ENCODE results near the gene STAT3.

STAT3 gene

DNA sequence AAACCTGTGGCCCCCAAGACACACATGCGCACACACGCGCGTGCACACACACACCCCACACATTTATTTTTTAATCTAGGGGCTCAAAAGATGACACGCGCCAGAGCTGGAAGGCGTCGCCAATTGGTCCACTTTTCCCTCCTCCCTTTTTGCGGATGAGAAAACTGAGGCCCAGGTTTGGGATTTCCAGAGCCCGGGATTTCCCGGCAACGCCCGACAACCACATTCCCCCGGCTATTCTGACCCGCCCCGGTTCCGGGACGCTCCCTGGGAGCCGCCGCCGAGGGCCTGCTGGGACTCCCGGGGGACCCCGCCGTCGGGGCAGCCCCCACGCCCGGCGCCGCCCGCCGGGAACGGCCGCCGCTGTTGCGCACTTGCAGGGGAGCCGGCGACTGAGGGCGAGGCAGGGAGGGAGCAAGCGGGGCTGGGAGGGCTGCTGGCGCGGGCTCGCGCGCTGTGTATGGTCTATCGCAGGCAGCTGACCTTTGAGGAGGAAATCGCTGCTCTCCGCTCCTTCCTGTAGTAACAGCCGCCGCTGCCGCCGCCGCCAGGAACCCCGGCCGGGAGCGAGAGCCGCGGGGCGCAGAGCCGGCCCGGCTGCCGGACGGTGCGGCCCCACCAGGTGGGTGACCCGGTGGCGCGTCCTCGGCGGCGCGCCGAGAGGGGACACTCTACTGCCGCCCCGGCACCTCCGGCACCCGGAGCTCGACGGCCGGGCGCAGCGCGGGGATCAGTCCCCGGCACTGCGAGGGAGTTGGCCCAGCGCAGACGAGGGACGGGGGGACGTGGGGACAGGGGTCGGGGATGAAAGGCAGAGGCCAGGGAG is 100.1 kb downstream of the STAT3 start, which contains the start of gene STAT5A:
Gene STAT5A, plus strand, starts transcription at position 522 of the 826 bp plus-strand sequence. CDS start 914 bp downstream, outside the sequence.
- Histone ChIP-seq H3K4me1 (ENCODE audit: insufficient read depth, low read length) (peaks cover 5% of the 10 kb centered on the region; the same call in 1 of the 2 replicates), H3K36me3 (ENCODE audit: insufficient read depth, low read length) (no peaks in the 10 kb centered on the region), H3K9me3 (ENCODE audit: insufficient read depth, low read depth, low read length) (no peaks in the 10 kb centered on the region), H3K9ac (ENCODE audit: low read depth, low read length) (peak within 1 kb of the TSS; percentile 28; the same call in 1 of the 2 replicates), H3K27ac (ENCODE audit: low read depth, low read length) (no peak within 1 kb of the TSS), H3K27me3 (ENCODE audit: insufficient read depth, low read length) (peaks cover 33% of the 10 kb centered on the region), H3K4me3 (ENCODE audit: low read length) (peak within 1 kb of the TSS; percentile 55)
- WGBS, result 9% methylated on average over 88 of the region's 88 CpGs

DNA sequence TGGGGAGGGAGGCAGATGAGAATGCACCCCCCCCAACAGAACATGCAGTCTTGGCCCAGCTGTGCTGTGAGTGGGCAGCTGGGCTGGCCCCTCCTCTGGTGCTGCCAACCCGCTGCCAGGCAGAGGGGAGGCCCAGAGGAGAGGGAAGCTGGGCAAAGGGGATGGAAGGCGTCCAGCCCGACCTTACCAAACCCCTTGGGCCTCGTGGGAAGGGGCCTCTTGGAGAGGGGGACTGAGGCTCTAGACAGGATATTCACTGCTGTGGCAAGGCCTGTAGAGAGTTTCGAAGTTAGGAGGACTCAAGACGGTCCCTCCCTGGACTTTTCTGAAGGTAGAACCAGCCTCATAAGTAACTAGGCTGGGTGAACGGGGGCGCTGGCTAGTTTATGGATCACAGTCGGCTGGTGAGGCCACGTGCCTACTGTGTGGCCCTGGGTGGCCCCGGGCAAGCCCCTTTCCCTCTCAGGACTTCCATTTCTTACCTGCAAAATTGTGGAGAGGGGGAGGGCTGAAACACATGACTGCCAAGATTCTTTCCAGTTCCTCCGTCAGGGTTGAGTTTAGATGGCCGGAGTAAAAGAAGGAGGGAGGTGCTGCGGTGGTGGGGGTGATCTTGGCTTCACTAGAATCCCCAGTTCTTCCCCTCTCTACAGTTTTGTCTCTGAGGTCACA is 100.8 kb downstream of the STAT3 start:
- no peak overlapping the region for H3K27ac ChIP-seq (ENCODE audit: low read depth, low read length)
- no peaks in the 10 kb centered on the region for H3K36me3 ChIP-seq (ENCODE audit: insufficient read depth, low read length)
- H3K4me3 ChIP-seq (ENCODE audit: low read length), result peak overlapping the region; percentile 55; the same call in 1 of the 2 replicates
- peaks cover 10% of the 10 kb centered on the region for H3K4me1 ChIP-seq (ENCODE audit: insufficient read depth, low read length)
- 69% methylated on average over 13 of the region's 14 CpGs for WGBS
- peaks cover 33% of the 10 kb centered on the region for H3K27me3 ChIP-seq (ENCODE audit: insufficient read depth, low read length)
- no peaks in the 10 kb centered on the region for H3K9me3 ChIP-seq (ENCODE audit: insufficient read depth, low read depth, low read length)
- H3K9ac ChIP-seq (ENCODE audit: low read depth, low read length), result no peak overlapping the region

DNA sequence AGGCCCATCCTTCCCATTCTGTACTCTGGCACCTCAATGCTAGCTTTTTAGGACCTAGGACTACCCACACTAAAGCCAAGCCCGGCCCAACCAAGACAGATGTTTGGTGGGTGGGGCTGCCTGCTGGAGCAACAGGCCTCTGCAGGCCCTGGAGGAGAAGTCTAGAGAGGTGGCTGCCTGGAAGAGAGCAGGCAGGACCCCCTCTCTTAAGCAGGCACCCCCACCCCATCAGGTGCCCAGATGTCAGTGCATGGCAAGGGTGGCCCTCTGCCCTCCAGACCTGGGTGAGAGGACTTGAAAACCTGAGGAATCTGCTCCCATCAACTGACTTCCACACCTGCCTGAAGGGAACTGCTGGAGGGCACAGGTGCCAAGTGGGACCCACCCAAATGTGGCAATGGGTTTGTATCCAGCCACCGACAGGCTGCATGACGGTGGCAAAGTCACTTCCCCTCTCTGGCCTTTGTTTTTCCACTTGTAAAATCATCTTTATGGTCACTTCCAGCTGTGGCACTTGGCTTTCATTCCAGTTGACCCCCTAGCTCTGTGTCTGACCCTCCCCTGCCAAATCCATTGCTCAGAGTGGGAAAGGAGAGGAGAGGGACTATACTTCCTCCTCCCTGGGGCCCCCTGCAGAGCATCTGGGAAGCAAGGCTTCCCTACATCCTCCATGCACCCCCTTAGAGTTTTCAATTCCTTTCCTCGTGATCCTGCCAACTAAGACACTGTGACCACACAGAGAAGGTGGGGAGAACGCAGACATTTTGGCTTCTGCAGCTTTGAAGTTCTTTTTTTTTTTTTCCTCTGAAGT is 101.6 kb downstream of the STAT3 start:
- H3K27ac ChIP-seq (ENCODE audit: low read depth, low read length), result no peak overlapping the region
- no peak overlapping the region for H3K4me3 ChIP-seq (ENCODE audit: low read length)
- 85% methylated on average over 4 of the region's 5 CpGs for WGBS
- H3K9ac ChIP-seq (ENCODE audit: low read depth, low read length), result no peak overlapping the region
- H3K27me3 ChIP-seq (ENCODE audit: insufficient read depth, low read length), result peaks cover 33% of the 10 kb centered on the region
- no peaks in the 10 kb centered on the region for H3K36me3 ChIP-seq (ENCODE audit: insufficient read depth, low read length)
- peaks cover 10% of the 10 kb centered on the region for H3K4me1 ChIP-seq (ENCODE audit: insufficient read depth, low read length)
- no peaks in the 10 kb centered on the region for H3K9me3 ChIP-seq (ENCODE audit: insufficient read depth, low read depth, low read length)

DNA sequence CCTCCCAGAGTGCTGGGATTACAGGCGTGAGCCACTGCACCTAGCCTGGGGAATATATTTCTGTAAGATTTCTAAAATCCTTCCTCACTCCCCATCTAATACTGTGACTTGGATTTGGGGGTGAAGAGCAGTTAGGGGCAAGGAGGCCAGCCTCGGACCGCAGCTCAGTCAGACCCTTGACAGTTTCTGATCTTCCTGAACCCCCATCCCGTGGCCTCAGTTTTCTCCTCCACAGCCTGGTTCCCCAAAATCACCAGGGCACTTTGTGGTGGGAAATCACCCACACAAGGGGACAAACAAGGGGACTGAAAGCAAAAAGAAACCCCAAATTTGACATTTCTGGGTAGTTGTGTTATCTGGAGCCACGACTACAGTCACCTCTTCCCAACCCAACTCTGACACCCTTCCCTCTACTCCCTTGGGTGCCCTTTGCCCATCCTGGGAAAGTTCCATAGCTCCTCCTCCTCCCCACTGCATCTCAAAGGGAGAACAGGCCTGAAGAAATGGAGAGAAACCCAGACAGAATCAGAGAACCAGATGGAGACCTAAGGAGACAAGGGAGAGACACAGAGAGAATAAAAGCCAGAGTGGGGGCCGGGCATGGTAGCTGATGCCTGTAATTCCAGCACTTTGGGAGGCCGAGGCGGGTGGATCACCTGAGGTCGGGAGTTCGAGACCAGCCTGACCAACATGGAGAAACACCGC is 102.7 kb downstream of the STAT3 start:
- Histone ChIP-seq H3K27me3 (ENCODE audit: insufficient read depth, low read length) (peaks cover 33% of the 10 kb centered on the region), H3K4me3 (ENCODE audit: low read length) (no peak overlapping the region), H3K27ac (ENCODE audit: low read depth, low read length) (no peak overlapping the region), H3K36me3 (ENCODE audit: insufficient read depth, low read length) (no peaks in the 10 kb centered on the region), H3K4me1 (ENCODE audit: insufficient read depth, low read length) (peaks cover 10% of the 10 kb centered on the region), H3K9ac (ENCODE audit: low read depth, low read length) (no peak overlapping the region), H3K9me3 (ENCODE audit: insufficient read depth, low read depth, low read length) (no peaks in the 10 kb centered on the region)
- WGBS, result 89% methylated on average over 10 of the region's 11 CpGs

DNA sequence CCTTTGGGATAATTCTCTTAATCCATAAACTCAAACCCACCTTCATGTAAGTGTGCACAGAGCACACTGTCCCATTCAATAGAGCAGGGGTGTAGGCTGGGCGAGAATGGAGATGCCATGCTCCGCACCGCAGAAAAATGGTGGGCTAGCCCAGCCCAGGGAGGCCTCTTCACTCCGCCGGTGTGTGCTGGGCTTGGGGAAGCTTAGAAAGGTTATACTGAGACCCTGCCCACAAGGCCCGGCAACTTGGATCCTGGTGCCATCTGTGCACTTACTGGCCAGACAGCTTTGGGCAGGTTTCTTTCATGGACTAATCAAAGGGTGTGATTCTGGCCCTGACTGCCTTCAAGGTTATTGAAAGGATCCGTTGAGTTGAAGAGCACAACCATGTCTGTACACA is 103.7 kb downstream of the STAT3 start:
- 94% methylated on average over 7 of the region's 7 CpGs for whole genome bisulfite sequencing

DNA sequence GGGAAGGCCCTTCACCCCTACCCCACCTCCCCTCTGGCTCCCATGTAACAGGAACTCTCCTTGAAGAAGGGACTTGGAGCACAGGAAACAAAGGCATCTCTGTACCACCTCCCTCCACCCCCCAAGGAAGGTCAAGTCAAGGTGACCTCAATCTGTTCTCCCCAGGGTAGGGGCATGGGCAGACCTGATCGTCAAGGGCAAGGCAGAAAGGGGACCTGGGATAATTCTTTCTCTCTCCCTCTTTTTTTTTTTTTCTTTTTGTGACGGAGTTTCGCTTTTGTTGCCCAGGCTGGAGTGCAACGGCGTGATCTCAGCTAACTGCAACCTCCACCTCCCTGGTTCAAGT is 104.2 kb downstream of the STAT3 start:
- Histone ChIP-seq H3K9ac (ENCODE audit: low read depth, low read length) (no peak overlapping the region), H3K9me3 (ENCODE audit: insufficient read depth, low read depth, low read length) (no peaks in the 10 kb centered on the region), H3K27me3 (ENCODE audit: insufficient read depth, low read length) (peaks cover 21% of the 10 kb centered on the region), H3K27ac (ENCODE audit: low read depth, low read length) (no peak overlapping the region), H3K4me3 (ENCODE audit: low read length) (no peak overlapping the region), H3K36me3 (ENCODE audit: insufficient read depth, low read length) (no peaks in the 10 kb centered on the region), H3K4me1 (ENCODE audit: insufficient read depth, low read length) (peaks cover 10% of the 10 kb centered on the region)
- WGBS, result 88% methylated on average over 5 of the region's 5 CpGs

More for the DNA sequence above, 103.7 kb downstream of the STAT3 start:
- H3K36me3 ChIP-seq (ENCODE audit: insufficient read depth, low read length), result no peaks in the 10 kb centered on the region
- peaks cover 27% of the 10 kb centered on the region for H3K27me3 ChIP-seq (ENCODE audit: insufficient read depth, low read length)
- H3K4me3 ChIP-seq (ENCODE audit: low read length), result no peak overlapping the region
- no peaks in the 10 kb centered on the region for H3K9me3 ChIP-seq (ENCODE audit: insufficient read depth, low read depth, low read length)
- no peak overlapping the region for H3K9ac ChIP-seq (ENCODE audit: low read depth, low read length)
- H3K4me1 ChIP-seq (ENCODE audit: insufficient read depth, low read length), result peaks cover 10% of the 10 kb centered on the region
- H3K27ac ChIP-seq (ENCODE audit: low read depth, low read length), result no peak overlapping the region

DNA sequence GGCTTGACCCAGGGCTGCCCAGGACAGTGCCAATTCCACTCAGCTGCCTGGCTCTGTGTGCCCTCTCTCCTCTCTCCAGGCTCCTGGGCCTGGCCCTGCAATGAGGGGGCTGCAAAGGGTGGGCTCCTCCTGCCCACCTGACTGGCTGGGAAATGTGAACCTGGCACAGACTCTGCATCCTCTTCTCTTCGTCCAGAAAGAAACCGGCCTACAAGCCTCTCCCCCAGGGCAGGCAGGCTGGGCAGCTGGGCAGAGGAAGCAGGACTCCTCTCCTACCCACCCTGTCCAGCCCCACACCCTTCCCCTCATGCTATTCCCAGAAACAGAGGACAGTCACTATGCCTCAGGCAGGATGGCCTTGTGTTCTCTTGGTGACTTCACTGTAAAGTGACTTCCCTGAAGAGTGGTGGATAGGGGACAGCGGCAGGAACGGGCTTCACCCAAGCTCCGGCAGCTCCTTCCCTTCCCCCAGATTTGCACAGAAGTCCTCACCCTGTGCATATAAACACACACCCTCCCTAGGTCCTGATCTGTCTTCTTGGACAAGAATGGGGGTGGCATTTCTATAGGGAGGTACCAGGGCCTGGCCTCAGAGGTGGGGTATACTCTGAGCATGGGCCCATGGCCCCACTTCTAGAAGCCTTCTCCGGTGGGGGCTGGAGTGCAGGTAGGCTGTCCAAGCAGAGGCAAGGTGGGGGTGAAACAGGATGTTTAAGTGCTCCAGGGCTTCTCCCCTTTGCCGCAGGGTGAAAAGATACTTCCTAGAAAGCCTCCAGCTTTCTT is 104.8 kb downstream of the STAT3 start:
- Histone ChIP-seq H3K27ac (ENCODE audit: low read depth, low read length) (no peak overlapping the region), H3K9ac (ENCODE audit: low read depth, low read length) (no peak overlapping the region), H3K36me3 (ENCODE audit: insufficient read depth, low read length) (no peaks in the 10 kb centered on the region), H3K9me3 (ENCODE audit: insufficient read depth, low read depth, low read length) (no peaks in the 10 kb centered on the region), H3K4me1 (ENCODE audit: insufficient read depth, low read length) (peaks cover 10% of the 10 kb centered on the region), H3K27me3 (ENCODE audit: insufficient read depth, low read length) (peaks cover 16% of the 10 kb centered on the region), H3K4me3 (ENCODE audit: low read length) (no peak overlapping the region)
- 93% methylated on average over 7 of the region's 7 CpGs for whole genome bisulfite sequencing

DNA sequence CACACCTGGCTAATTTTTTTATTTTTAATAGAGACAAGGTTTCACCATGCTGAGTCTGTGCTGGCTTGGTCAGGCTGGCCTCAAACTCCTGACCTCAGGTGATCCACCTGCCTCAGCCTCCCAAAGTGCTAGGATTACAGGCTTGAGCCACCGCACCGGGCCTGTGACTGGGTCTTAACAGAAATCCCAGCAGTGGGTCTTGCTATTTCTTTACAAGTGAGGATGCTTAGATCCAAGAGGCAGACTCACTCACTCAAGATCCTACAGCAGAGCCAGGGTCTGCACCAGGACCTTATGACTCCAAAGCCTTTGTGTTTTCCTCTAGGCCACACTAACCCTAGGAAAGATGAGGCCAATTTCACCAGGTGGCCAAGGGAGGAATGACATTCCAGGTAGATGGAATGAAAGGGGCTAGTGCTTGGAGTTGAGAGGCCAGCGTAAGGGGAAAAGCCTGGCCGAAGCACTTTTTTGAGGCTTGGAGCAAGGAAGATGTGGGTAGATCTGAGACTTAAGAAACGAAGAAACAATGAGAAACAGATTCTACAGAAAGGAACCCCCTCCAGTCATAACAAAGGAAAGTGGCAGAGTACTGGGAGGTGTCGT is 105.7 kb downstream of the STAT3 start:
- Histone ChIP-seq H3K27me3 (ENCODE audit: insufficient read depth, low read length) (peaks cover 7% of the 10 kb centered on the region), H3K27ac (ENCODE audit: low read depth, low read length) (no peak overlapping the region), H3K4me1 (ENCODE audit: insufficient read depth, low read length) (peaks cover 8% of the 10 kb centered on the region), H3K9ac (ENCODE audit: low read depth, low read length) (no peak overlapping the region), H3K9me3 (ENCODE audit: insufficient read depth, low read depth, low read length) (no peaks in the 10 kb centered on the region), H3K4me3 (ENCODE audit: low read length) (no peak overlapping the region), H3K36me3 (ENCODE audit: insufficient read depth, low read length) (no peaks in the 10 kb centered on the region)
- WGBS, result 87% methylated on average over 6 of the region's 6 CpGs

DNA sequence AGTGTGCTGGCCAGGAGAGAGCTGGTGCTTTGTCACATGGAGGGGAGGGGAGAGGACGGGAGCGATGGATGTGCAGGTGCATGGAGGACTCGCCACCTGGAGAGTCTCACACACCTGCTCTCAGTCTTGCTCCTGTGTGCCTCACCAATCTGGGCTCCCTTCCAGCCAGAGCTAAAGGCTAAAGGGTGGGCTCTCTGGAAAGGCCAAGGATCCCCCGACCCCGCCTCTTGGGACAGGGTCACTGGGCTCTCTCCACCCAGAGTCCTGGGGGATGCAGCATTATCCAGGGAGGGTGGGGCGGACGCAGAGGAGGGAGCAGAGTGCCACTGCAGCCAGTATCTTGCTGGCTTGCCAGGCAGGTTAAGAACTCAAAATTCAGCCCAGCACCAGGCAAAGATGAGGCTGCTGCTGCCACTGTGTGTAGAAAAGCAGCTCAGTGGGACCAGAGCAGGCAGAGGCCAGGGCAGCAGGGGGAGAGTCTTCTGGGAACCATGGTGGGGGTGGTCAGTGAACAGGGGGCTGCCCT is 106.6 kb downstream of the STAT3 start:
- H3K9me3 ChIP-seq (ENCODE audit: insufficient read depth, low read depth, low read length), result no peaks in the 10 kb centered on the region
- peaks cover 8% of the 10 kb centered on the region for H3K4me1 ChIP-seq (ENCODE audit: insufficient read depth, low read length)
- no peak overlapping the region for H3K27ac ChIP-seq (ENCODE audit: low read depth, low read length)
- no peaks in the 10 kb centered on the region for H3K27me3 ChIP-seq (ENCODE audit: insufficient read depth, low read length)
- WGBS, result 92% methylated on average over 7 of the region's 7 CpGs
- no peaks in the 10 kb centered on the region for H3K36me3 ChIP-seq (ENCODE audit: insufficient read depth, low read length)
- no peak overlapping the region; the same call in 1 of the 2 replicates for H3K9ac ChIP-seq (ENCODE audit: low read depth, low read length)
- no peak overlapping the region for H3K4me3 ChIP-seq (ENCODE audit: low read length)
